NB4 (cell line): ENCODE data around the gene C5AR1.
"Not testable (repeated sequence)": the region's sequence is repeated elsewhere in the genome, so short reads cannot be mapped to it uniquely, and the experiment has no call there.

Source experiments
- DNase-seq: peaks from one replicate; pipeline ENCODE4 v3.0.0; 2010; ENCODE audit warnings: low read depth
- H3K4me3 ChIP-seq: one replicate; pipeline ENCODE4 v1.5.1; 2011; ENCODE audit warnings: mild to moderate bottlenecking, low read depth, low read length, moderate library complexity
- CTCF ChIP-seq: IDR thresholded peaks from one replicate; pipeline ENCODE4 v1.5.1; 2012; ENCODE audit warnings: low read depth, low read length
- MAX ChIP-seq: IDR thresholded peaks from 2 replicates; pipeline ENCODE4 v1.6.1; 2011; ENCODE audit warnings: low read depth, low read length
- MYC ChIP-seq: IDR thresholded peaks from 2 replicates; pipeline ENCODE4 v1.6.1; 2011; ENCODE audit warnings: low read depth, low read length
- POLR2A ChIP-seq: IDR thresholded peaks from 2 replicates; pipeline ENCODE4 v1.6.1; 2011; ENCODE audit warnings: mild to moderate bottlenecking; ENCODE audit not compliant: insufficient read length; ENCODE audit errors: extremely low read depth

The C5AR1 gene

GRCh38 chr19:47283405-47284059, 26.1 kb upstream of the C5AR1 start:
- H3K4me3 ChIP-seq: no peak overlapping the region
- TF ChIP-seq MAX (no peak), POLR2A (no peak), MYC (no peak)
- no peak for DNase-seq

DNA sequence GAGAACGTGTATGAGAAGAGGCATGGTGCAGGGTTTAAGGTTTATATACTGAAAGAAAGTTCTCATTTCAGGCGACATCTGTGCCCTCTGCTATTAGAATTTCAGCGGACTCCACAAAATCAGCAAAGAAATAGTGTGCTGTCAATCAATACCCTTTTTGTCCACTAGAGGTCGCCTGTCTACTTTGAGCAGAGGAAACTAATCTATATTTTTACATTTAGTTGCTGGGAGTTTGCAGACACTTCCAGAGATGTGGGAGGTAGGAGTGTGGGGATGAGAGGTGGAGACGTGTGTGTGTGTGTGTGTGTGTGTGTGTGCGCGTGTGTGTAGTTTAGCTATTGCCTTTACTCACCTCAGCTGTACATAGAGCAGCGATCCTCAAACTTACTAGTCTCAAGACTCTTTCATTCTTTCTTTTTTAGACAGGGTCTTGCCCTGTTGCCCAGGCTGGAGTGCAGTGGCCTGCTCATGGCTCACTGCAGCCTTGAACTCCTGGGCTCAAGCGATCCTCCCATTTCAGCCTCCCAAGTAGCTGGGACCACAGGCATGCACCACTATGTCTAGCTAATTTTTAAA, 25.2 kb upstream of the C5AR1 start:
- no peak for TF ChIP-seq MAX
- TF ChIP-seq MYC: no peak
- TF ChIP-seq CTCF: peak; percentile 99
- TF ChIP-seq POLR2A: no peak
- peak; percentile 91 for DNase-seq
- no peak overlapping the region for H3K4me3 ChIP-seq

GRCh38 chr19:47296036-47296435, 13.6 kb upstream of the C5AR1 start:
- TF ChIP-seq MYC (no peak), CTCF (peak; percentile 99), MAX (no peak), POLR2A (no peak)
- no peak overlapping the region for H3K4me3 ChIP-seq
- DNase-seq: peak; percentile 96

- H3K4me3 ChIP-seq, DNase-seq: not testable (repeated sequence)
These were observed 8.8 kb upstream of the C5AR1 start for GRCh38 chr19:47300867-47301266.

DNA sequence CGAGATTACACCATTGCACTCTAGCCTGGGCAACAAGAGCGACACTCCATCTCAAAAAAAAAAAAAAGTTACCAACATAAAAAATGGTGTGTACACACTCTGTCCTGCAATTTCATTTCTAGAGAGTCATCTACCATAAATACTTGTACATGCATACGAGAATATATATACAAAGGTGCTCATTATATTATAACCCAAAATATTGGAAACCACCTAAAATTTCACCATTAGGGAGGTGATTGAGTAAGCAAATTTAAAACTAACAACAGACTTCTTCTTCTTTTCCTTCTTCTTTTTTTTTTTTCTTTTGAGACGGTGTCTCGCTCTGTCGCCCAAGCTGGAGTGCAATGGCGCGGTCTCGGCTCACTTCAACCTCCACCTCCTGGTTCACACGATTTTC, 7.4 kb upstream of the C5AR1 start:
- H3K4me3 ChIP-seq: no peak overlapping the region
- DNase-seq: no peak
- no peak for TF ChIP-seq MYC

DNA sequence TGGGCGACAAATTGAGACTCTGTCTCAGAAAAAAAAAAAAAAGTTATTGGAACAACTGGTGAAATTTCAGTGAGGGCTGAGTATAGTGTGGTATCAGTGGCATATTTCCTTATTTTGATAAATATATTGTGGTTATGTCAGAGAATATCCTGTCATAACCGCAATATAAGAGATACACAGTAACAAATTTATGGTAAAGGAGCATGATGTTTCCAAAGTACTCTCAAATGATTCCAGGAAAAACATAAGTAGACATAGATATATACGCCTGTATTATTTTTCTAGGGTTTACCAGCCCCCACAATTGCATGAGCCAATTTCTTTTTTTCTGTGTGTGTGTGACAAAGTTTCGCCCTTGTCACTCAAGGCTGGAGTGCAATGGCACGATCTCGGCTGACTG, 5.7 kb upstream of the C5AR1 start:
- H3K4me3 ChIP-seq: no peak overlapping the region
- no peak for TF ChIP-seq MAX
- no peak for TF ChIP-seq CTCF
- no peak for TF ChIP-seq MYC
- no peak for TF ChIP-seq POLR2A
- DNase-seq: no peak

- H3K4me3 ChIP-seq: no peak overlapping the region
- DNase-seq: peak; percentile 85
- TF ChIP-seq CTCF (peak; percentile 100), MAX (peak; percentile 91), POLR2A (no peak), MYC (peak; percentile 70)
These were observed 4.3 kb upstream of the C5AR1 start for GRCh38 chr19:47305309-47305751.
